IPS DF 4.7 (cell line): ENCODE data around the gene TM9SF2.
"Not testable (repeated sequence)": the region's sequence is repeated elsewhere in the genome, so short reads cannot be mapped to it uniquely, and the experiment has no call there.

Source experiments
- DNase-seq: peaks from one replicate; pipeline ENCODE4 v3.0.0-alpha.2; 2013; ENCODE audit warnings: low spot score; ENCODE audit errors: extremely low read depth

TM9SF2 gene

DNA sequence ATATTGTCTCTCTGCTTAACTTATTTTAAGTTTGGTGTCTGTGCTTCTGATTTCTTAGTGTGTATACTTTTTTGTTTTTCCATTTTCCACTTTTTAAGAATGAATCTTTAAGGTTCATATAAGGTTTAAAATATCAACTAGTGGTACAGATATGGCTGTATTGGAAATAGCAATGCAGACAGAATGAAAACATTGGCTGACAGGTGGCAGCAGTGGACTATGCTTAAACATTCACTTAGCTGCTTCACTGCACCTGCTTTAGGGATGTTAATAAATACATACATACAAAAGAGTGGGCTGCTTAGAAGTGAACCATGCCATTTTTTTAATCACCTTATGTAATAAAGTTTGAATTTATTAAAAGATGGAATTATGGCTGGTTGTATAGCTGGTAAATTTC lies 27.3 kb downstream of the TM9SF2 start:
- DNase-seq, result no peak

DNA sequence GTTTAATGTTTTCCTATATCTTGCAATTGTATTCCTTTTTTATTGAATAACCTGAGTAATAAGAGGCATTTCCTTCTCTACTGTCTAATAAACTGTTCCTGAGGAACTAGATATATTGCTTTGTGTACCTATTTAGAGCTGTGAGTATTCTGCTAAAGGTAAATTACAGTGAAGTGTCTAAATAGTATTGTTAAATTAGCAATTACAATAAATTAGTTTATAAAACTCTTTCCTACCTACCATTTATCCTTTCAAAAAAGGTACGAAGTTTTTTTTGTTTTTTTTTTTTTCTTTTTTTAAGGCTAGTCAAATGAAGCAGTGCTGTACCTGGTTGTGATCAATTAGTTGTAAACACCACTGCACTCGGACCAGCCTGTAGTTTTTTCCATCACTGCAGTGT lies 34.8 kb downstream of the TM9SF2 start:
- no peak for DNase-seq

DNA sequence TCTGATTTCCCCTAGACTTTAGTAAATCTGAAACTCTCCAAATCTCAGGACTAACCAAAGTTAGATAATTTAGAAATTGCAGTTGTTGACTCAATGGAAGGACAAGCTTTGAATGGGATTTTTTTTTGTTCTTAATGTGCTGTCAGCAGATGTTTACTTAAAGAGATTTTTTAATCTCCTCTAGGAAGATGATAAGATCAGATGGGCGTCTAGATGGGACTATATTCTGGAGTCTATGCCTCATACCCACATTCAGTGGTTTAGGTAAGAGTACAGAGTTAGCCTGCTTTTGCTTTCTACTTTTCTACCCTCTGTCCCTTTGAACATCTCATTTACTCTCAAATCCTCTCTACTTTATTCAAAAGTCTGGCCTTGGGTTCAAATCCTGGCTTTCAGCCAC lies 39.3 kb downstream of the TM9SF2 start:
- DNase-seq, result no peak

DNA sequence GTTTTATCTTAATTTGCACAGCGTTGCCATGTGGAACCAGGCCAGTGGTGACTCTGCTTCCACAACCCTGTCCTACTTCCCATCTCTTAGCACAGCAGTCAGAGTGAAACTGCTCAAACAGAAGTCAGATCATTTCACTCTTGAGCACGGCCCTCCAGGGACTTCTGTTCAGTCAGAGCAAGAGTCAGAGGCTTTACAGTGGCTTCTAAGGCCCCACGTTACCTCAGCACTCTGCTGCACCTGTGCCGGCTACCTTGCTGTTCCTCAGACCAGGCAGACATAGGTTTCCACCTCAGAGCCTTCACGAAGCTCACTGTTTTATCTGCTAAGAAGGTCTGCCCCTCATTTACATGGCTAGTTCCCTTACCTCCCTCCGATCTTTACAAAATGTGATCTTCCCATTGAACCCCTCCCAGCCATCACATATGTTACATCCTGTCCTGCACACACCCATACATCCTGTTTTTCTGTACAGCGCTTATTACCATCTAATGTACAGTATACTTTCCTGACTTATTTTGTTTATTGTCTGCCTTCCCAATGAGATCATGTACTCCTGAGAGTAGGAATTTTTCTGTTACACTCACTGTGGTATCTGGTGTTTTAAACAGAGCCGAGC lies 41.6 kb downstream of the TM9SF2 start:
- DNase-seq, result no peak

DNA sequence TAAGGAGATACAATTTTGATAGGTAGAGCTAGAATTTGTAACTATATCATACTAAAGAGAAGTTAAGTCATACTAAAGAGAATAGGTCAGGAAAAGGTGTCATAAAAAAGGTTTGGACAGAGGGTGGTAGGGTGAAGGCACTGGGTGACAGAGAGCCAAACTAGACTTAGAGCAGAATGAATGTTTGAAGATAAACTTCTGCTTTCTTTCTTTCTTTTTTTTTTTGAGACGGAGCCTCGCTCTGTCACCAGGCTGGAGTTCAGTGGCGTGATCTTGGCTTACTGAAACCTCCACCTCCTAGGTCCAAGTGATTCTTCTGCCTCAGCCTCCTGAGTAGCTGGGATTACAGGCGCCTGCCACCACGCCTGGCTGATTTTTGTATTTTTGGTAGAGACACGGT lies 44.1 kb downstream of the TM9SF2 start:
- DNase-seq, result no peak

DNA sequence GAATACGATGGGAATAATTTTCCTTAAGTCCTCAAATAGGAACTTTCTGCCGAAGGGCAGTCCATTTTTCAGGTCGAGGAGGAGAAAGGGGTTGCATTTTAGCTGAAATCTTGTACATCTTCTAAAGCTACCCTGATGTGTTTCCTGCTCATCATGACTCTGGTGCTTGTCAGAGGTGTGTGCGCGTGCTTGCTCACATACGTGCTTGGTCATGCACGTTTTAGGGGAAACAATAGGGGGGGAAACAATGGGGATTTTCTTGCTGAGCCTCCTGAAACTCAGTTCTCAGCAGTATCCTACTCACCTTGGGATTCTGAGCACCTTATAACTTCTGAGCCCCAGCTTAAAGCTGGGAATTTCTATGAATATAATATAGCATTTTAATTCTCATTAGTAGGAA lies 44.7 kb downstream of the TM9SF2 start:
- DNase-seq, result no peak

DNA sequence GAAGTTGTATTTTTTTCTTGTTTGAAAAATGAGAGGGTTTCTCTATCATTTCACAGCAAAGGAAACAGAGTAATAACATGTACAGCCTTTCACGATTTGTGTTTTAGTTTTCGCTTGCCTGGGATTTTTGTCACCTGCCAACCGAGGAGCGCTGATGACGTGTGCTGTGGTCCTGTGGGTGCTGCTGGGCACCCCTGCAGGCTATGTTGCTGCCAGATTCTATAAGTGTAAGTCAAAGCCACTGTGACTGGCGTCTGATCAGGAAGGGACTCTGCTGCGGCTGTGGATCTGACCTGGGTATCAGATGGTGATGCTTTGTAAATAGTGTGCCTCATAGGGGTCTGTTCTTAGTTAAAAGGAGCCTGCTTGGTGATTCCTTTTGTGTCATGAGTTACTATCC lies 45.6 kb downstream of the TM9SF2 start:
- no peak for DNase-seq

DNA sequence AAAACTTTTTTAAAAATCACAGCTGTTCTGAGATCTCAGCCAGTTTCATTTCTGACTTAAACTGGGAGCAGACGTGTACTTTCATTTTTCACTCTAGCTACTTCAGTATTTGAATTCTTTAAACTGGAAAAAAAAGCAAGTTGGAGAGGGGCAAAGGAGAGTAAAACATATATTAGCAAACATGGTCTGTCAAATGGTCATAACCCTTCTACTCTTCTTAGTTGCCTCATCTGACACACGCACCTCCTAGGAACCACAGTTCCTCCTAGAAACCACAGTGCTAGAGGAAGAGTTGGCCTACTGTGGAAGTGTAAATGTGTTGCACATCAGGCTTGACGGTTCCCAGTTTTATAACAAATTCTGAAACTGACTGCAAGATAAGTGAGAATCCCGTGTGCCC lies 47.2 kb downstream of the TM9SF2 start:
- DNase-seq, result no peak

DNA sequence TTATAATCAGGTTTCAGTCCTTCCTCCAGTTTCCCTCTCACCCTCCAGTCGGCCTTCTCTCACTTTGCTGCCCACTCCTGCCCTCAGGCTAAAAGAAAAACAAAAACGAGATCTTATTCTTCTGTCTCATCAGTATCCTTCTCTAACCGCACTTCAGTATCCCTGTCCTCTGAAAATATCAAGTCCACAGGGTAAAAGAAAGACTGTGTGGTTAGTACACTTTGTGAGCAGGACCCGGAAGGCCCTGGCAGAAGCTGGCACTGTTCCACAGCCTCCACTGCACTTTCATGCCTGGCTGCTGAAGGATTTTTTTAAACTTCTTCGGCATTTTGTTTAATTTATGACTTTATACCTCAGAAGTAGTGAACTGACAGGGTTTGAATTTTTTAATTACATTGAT lies 51.8 kb downstream of the TM9SF2 start:
- DNase-seq, result no peak

DNA sequence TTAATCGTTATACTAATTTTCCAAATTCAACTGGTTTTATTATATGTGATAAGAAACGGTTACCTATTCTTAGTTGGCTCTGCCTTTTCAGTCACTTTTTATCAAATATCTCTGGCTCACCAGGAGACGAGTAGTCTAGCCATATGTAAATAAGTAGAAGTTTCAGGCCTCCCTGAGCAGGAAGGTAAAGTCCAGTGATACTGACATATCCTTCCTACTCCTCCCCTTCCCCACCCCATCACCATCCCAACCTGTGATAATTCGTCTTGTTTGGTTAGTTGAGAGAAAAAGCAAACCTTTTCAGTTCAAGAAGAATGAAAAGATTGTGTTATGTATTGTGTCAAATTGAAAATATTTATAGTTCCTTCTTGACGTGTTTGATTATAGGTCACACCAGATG lies 53.9 kb downstream of the TM9SF2 start:
- DNase-seq, result no peak

DNA sequence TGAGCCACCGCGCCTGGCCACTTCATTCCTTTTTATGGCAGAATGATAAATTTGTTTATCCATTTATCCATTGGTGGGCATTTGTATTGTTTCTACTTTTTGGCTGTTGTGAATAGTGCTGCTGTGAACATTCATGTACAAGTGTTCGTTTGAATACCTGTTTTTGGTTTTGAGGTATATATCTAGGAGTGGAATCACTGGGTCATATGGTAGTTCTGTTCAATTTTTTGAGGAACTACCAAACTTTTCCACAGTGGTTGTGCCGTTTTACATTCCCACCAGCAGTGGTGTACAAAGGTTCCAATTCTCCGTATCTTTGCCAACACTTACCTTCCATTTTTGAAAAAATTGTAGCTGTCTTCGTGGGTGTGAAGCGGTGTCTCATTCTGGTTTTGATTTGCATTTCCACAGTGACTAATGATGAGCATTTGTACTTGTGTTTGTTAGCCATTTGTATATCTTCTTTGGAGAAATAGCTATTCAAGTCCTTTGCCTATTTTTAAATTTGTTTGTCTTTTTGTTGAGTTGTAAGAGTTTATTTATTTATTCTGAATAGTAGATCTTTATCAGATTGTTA lies 55.7 kb downstream of the TM9SF2 start:
- DNase-seq, result no peak

DNA sequence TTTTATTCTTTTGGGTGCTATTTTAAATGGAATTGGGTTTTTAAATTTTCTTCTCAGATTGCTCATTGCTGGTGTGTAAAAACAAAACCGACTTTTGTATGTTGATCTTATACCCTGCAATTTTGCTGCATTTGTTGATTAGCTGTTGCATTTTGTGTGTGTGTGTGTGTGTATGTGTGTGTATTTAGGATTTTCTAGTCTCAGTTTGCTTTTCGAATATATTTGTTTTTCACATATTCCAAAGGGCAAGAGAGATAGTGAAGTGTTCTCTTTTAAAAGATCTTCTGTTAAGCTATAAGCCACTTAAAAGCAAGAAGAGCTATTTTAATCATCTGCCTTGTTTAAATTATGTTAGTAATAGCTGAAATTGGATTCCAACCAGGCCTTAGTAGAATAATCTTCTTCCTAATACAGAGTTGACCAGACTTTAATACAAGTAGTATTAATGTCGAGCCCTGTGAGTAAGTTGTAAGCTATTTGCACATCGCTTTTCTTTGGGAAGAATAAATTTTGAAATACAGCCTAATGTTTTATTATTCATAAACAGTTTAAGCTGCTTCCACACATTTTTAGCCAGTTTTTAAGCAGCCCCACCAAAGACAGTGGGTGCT lies 57.4 kb downstream of the TM9SF2 start:
- no peak for DNase-seq

DNA sequence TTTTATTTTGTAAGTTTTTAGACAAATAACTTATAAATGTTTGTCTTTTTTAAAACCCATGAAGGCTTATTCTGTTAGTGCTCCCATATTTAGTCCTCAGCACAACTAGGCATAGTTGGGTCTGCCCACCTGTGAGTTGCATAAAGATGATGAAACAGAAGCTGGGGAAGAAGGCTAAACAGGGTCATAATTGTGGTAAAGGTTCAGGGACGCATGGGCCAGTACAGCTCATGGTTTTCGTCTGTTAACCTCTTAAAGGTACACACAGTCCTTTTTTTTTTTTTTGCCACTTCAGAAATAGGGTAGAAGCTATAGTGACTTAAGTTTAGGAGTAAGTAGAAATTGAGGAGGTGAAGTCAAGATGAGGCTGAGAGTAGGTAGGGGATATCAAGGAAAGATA lies 58.3 kb downstream of the TM9SF2 start:
- DNase-seq, result no peak

DNA sequence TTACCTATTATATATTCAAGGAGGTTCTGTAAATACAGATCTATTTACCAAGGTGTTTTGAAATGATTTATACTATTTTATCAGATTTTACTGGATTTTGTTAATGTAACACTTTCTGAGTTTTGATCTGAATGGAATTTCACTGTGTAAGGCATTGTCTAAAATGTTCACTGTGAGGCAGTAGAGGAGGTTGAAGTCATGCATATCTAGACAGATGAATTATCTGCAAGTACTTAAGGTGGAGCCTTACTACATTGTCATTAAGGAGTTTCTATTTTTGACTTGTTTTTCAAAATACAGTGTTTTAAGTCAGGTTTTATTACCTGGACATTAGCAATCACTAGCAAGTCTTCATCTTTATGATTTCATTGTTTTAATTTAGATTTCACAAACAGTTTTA lies 62.1 kb downstream of the TM9SF2 start:
- no peak for DNase-seq

DNA sequence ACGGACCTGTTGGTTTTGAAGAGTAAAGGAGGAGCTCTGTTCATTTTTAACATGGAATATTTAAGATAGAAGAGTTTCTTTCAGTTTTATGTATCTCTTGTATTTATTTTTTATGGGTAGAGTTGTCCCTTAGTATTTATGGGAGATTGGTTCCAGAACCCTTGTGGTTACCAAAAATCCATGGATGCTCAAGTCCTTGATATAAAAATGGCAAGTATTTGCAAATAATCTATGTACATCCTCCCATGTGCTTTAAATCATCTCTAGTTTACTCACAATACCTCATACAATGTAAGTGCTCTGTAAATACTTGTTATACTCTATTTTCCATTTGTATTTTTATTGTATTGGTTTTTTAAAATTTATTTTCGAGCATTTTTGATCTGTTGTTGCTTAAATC lies 63.1 kb downstream of the TM9SF2 start:
- no peak for DNase-seq

DNA sequence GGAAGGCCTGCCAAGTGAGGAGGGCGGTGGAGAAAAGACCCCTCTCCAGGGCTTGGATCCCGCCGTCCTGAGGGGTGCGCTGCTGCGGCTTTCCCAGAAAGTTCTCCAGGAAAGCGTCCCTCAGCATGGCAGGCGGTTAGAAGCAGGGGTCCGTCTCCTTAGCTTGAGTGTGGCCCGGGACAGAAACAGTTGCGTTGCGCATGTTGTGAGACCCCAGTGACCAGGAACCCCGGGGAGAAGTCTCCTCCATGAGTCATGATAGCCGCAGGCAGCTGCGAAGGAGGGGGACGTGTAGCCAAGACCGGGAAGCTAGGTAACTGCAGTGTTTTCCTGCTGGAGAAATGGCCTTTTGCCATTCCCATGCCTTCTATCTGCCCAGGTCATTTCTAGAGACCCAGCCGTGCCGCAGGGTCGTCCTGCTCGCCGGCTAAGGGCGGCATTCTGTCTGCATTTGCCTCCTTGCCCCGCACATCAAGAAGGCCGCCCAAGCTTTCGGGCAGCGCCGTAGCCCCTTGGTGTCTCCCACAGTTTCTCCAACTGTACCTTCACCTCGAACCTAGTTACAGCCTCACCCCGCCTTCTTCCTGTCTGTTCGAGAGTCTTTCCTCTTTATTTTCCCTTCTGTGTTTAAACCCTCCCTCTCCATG lies 64.3 kb downstream of the TM9SF2 start:
- no peak for DNase-seq

DNA sequence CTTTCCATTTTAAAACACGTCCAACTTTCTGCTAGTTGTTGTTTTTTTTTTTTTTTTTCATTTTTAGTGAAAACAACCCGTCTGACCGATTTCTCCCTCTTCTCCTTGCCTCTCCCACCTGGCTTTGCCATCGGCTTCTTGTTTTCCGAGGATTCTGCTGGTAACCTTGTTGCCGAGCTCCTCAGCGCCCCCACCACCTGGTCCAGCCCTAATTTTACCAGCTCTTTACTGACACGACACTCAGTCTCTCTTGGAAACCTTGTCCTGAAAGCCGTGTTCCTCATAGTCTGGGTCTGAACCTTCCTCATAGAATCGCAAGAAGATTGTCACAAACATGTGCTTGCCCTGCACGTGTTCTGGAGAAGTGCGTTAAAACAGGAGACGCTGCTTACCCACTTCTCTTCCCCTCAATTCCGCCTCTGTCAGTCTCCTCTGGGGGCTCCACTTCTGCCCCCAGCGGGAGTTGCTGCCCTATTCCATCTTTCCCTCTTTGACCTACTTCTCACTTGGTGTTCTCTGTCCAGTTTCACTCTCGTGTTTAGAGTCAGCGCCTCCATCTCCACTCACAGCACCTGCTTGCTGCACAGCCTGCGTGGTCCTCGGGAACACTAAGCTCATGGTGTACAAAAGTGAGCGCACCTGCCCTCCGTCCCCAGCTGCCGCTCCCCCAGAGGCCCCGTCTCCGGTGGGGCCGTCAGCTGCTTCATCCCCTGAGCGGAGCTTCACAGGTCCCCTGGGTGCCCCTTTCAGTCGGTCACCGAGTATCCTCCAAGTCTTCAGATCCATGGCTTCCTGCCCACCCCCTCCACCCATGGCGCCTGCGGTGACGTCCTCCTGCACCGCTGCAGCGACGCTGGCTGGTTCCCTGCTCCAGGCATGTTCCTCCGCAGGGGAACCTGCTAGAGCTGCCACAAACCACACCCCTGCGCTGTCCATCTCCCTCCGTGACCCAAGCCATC lies 65.1 kb downstream of the TM9SF2 start:
- no peak for DNase-seq

DNA sequence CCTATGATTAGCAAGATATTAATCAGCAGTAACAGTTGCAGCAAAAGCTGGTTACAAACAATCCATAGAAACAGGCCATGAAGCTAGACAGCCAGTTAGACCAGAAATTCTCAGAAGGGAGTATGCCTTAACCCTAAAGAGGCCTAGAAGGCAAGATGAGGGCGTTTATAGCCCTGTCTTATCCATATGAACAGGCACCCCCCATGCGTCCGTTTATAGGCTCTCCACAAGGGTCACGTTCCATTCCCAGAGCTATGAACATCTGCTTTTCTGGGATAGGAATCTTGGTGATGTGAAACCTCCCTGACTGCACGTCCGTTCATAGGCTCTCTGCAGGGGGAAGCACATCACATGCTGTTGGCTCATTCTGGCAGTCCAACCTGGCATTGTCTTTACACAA lies 67.6 kb downstream of the TM9SF2 start:
- not testable (repeated sequence) for DNase-seq

DNA sequence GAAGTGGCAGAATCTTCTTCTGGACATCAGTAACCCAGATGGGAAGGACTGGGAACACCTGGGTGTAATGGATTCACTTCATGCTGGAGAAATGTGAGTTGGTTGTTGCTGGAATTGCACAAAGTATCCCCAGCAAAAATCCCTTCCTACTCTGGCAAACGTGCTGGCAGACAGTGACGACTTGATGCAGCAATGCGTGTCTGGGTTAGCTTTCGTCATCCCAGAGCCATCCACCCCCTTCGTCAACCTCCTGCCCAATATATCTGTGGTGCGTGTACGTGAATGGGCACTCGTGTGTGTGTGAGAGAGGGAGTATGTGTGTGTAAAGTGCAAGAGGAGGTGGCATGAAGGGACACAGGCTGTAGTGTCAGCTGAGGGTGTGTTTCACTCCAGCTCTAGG lies 70.9 kb downstream of the TM9SF2 start:
- DNase-seq, result no peak

DNA sequence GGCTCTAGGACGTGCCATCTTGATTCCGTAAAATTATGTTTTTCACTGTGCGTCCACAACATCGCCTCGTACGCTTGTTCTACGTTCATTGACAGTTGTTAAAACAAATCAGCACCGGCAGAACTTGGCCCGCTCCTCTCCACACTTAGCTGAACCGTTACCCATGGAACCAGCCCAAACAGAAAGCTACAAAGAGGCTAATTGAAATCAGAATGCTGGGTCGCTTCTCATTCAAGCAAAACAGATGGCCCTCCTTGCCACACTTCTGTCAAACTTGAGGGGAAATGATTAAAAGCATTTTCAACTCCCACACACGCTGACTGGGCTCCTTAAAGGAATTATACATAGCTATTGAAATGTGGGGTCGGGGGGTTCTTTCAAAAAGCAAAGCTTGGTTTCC lies 71.6 kb downstream of the TM9SF2 start:
- no peak for DNase-seq

DNA sequence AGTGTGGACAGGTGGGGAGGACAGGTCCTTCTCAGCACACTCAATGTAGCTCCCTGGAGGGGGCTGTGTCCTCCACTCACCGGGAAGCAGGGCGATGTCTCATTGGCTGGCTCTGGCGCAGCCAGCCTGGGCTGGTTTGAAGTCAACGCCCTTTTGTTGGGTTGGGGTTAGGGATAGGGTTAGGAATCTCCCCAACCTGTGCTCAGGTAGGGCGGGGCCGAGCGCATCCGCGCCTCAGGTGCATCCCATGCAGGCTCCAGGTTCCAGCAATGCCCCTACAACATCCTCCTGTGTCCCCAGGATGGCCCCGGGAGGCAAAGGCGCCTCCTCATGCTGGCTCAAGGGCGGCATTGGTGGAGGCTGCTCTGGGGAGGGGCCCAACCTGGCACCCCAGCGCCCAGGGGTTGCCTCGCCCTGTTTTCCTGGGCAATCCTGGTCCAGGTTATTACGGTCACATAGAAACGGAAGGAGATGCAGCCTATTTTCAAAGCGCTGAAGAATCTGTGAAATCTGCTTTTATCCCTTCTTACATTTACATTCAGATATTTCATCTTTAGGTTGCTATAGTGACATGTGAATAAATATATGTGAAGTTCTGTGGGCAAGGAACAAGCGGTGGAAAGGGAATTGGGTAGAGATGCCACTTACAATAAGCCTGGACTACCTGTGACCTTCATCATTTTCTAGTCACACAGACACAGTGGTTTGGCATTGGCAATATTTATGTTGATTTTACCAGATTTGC lies 74.3 kb downstream of the TM9SF2 start:
- no peak for DNase-seq
